ENCODE data around the gene PLEKHO2.

PLEKHO2 gene

DNA sequence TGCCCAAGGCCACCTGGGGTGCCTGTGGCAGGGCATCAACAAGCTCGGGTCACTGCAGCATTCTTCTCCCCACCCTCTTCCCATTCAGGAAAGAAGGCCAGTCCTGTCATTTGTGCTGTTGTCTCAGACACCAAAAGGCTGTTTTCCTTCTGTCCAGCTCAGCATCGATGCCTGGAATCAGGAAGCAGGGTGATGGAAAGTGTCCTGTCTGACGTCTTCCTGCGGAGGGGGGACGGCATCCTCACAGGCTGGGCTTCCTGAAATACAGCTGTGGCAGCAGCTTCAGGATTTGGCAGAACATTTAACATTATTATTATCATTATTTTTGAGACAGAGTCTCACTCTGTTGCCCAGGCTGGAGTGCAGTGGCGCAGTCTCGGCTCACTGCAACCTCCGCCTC lies 37.0 kb downstream of the PLEKHO2 start:
- TF ChIP-seq ZNF274 (IDR thresholded peaks at IDR 0.05; ENCODE audit: low read depth, low read length) = no peak
- H3K4me3 ChIP-seq (ENCODE audit: low read length) = no peak overlapping the region

DNA sequence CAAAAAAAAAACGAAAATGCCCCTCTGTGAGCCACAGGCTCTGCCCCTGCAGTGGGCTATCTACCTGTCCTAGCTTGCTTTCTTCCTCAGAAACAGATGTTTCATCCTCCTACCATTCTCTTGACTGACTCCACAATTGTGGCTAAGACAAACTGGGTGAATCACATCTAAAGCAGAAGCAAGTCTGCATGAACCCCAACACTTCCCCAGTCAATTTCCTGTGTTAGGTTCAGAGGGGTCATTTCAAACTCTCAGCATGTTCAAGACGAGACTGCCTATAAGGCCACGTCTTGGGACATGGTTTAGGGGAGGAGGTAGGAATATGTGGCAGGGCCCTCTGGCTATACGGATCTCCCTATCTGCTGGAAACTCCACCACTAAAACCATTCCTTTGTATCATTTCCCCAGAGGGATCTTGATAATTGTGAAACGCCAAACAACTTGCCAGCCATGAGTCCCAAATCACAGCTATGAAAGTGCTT lies 41.4 kb downstream of the PLEKHO2 start:
- TF ChIP-seq ZNF274 (IDR thresholded peaks at IDR 0.05; ENCODE audit: low read depth, low read length) = no peak

DNA sequence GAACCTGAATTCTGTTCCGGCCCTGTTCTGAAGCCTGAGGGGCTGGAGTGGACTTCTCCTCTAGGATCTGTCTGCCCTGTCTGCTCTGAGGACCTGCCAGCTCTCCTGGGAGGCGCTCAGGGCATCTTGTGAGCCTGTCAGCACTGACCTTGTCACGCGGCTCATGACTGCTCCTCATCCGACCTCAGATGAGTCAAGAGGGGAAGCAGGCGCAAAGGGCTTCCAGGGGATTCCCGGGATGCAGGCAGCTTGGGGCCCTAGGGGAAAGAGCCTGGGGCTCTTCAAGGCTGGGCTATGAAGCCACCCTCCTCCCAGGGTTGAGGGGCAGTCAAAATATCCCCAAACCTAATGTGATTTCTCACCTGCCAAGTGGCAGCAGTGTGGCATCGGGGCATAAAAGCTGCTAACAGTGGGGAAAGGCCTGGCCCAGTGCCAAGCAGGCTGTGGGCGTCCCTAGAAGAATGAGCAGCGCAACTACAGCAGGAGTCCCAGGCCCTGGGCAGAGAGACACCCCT lies 42.3 kb downstream of the PLEKHO2 start:
- TF ChIP-seq ZNF274 (IDR thresholded peaks at IDR 0.05; ENCODE audit: low read depth, low read length) = no peak

More for the DNA sequence above, 41.4 kb downstream of the PLEKHO2 start:
- H3K4me3 ChIP-seq (ENCODE audit: low read length) = no peak overlapping the region

DNA sequence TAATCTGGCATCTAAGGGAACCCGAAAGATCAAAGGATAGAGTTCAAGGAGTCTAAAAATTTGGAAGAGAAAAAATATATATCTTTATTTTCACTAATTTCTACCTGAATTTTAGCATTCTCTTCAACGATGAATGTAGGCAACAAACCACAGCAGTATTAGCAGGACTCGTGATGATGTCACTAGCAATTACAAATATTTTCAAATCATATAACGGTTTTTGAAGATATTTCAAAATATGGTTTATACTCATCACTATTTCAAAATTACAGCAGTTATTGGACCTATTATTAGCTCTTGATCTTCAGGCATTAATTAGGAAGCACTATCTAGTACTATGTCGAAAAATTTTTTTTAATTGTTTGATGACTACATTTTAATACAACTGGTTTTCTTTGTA lies 43.0 kb downstream of the PLEKHO2 start:
- TF ChIP-seq ZNF274 (IDR thresholded peaks at IDR 0.05; ENCODE audit: low read depth, low read length) = no peak
- H3K4me3 ChIP-seq (ENCODE audit: low read length) = no peak overlapping the region

More for the DNA sequence above, 42.3 kb downstream of the PLEKHO2 start:
- H3K4me3 ChIP-seq (ENCODE audit: low read length) = no peak overlapping the region

DNA sequence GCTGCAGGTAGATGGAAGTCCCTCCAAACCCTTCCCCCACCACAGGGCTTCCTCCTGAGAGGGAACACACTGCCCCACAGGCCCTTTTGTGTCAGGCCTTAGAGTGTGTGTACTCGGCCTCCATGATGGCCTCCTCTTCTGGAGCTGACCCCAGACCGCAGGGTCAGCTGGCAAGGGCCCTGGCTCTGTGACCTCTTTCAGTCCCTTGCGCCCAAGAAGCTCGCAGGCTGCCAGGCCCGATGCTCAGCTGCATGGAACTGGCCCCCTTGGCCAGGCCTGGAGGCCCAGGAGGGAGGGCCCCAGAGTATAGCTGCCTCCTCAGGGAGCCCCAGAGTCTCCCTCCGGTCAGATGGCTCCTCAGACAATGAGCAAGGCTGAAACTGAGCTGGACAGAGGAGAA lies 46.6 kb downstream of the PLEKHO2 start:
- H3K4me3 ChIP-seq (ENCODE audit: low read length) = no peak overlapping the region
- no peak for TF ChIP-seq ZNF274 (IDR thresholded peaks at IDR 0.05; ENCODE audit: low read depth, low read length)

DNA sequence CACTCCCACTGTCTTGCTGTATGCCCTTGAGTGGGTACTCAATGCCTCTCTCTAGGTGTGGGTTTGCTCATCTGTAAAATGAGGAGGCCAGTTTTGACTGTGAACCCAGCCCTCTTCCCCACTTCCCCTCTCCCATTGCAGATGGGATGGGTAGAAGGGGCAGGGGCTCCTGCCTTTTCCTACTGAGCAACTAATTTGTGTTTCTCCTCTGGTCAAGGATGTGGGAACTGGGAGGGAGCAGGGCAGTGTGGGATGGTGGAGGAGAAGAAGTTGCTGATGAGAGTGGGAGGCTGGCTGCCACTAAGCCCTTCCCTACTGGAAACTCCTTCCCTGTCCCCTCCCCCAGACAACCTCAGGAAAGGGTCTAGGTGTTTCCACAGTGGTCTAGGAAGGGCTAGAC lies 49.8 kb downstream of the PLEKHO2 start:
- peak overlapping the region; percentile 18; the same call in 1 of the 2 replicates for H3K4me3 ChIP-seq (ENCODE audit: low read length)
- TF ChIP-seq ZNF274 (IDR thresholded peaks at IDR 0.05; ENCODE audit: low read depth, low read length) = no peak

DNA sequence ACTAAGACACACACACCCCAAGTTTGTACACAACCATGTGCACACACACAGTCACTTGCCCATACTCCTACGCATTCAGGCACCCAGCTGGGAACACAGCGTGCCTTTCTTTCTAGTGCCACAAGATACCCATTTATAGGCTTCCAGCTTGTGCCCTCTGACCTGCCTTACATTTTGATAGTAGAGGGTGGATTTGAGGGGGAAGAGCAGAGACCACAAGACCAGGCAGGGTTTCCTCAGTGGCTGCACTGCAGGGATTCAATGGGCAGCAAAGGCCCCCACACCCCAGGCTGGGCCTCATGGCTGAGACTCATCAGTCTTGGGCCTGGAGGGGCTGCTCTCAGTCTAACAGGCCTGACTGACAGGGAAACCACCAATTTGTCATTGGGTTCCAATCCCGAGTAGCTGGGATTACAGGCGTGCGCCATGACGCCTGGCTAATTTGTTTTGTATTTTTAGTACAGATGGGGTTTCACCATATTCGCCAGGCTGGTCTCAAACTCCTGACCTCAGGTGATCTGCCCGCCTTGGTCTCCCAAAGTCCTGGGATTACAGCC lies 51.2 kb downstream of the PLEKHO2 start:
- no peak for TF ChIP-seq ZNF274 (IDR thresholded peaks at IDR 0.05; ENCODE audit: low read depth, low read length)
- peak overlapping the region; percentile 27; the same call in 1 of the 2 replicates for H3K4me3 ChIP-seq (ENCODE audit: low read length)

DNA sequence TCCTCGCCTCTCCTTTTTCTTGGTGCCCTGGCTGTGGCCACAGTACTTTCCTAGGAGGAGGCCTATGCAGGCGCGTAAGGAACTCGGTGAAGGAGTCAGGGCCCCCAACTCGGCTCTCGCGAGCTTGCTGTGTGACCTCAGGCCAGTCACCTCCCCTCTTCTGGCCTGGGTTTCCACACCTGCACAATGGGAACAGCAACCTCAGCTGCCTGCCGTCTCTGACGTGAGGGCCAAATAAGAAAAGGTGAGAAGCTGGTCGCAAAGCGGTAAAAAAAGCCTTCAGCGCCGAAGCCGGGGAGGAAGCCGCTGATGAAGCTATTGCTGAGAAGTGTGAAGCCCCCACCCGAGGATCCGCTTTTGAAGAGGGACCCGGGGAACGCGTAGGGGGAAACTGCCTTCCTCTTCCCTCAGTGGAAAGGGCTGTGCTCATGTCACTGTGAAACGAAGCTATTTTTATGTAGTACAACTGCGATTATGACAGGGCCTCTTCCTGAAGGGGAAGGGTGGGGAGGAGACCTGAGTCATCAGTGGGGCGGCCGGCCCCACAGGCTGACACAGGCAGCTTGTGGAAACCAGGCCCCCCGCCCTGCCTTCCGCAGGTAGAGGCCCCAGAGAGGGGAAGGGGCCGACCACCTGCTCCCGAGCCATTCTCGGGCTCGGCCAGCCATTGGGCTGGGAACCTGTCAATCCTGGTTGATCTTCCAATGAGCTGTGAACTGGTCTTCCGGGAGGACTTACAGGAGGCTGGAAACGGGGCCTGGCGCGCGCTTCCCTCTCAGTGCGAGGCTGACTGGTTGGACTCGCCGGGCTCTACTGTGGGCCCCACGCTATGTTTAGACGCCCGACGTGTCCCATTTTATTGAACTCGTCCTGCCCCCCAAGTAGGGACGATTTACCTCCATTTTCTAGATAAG lies 52.0 kb downstream of the PLEKHO2 start:
- TF ChIP-seq ZNF274 (IDR thresholded peaks at IDR 0.05; ENCODE audit: low read depth, low read length) = no peak
- peak overlapping the region; percentile 64; the same call in 1 of the 2 replicates for H3K4me3 ChIP-seq (ENCODE audit: low read length)

DNA sequence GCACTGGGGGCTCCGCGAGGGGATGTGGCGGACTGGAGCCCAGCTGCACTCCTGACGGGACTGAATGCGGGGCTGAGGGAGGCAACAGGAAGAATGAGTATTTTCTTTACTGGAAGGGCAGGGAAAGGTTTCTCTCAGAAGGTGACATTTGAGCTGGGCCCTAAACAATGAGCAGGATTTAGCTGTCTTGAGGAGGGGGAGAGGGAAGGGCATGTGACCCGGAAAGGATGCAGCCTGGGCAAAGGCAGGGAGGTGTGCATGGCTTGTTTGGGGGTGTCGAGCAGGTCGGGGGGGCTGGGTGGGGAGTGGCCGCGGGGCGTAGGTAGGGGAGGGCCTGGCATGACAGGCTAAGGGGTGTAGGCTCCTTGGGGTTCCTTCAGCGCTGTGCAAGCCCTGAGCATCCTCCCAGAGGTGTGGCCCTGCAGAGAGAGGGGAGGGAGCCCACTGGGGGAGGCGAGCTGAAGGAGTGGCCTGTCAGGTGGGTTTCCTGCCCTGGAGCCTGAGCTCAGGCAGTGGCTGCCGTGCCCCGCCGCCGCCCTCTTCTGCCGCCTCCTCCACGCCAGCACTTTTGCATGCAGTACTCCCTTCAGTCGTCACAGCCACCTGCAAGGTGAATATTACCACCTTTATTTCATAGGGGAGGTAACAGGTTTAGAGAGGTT lies 52.8 kb downstream of the PLEKHO2 start:
- TF ChIP-seq ZNF274 (IDR thresholded peaks at IDR 0.05; ENCODE audit: low read depth, low read length) = no peak
- peak overlapping the region; percentile 69; the same call in 1 of the 2 replicates for H3K4me3 ChIP-seq (ENCODE audit: low read length)

DNA sequence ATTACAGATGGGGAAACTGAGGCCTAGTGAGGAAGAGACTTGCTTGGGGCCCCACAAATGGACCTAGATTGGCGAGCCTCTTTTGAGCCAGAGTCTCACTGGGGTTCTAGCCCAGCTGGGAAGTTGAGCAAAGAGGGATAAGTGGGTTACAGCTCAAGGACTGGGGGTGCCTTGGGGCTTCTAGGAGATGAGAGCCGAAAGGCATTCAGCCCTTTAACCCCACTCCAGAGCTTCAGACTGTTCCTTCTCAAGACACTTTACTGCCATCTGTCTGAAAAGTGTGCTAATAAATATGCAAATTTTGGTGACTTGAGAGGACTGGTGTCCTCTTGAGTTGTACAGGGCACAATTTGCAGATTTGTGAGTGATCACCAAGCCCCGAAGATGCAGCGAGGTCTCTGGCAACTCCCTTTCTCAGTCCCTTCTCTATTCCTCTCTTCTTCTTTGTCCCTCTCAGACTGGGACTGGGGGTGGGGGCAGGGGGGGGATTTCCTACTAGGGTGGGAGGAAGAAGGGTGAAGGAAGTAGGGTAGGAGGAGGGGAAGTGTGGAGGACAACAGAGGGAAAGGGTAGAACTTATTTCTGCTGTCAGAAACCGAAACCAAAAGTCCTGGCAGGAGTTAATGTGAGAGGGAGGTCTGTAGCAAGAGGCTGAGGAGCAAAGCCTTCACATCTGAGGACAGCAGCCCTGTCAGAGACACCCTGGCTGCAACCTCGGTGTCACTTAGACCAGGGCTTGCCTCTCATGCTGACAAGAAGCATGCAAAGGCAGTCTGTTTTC lies 53.8 kb downstream of the PLEKHO2 start:
- peak overlapping the region; percentile 69; the same call in 1 of the 2 replicates for H3K4me3 ChIP-seq (ENCODE audit: low read length)
- TF ChIP-seq ZNF274 (IDR thresholded peaks at IDR 0.05; ENCODE audit: low read depth, low read length) = no peak

DNA sequence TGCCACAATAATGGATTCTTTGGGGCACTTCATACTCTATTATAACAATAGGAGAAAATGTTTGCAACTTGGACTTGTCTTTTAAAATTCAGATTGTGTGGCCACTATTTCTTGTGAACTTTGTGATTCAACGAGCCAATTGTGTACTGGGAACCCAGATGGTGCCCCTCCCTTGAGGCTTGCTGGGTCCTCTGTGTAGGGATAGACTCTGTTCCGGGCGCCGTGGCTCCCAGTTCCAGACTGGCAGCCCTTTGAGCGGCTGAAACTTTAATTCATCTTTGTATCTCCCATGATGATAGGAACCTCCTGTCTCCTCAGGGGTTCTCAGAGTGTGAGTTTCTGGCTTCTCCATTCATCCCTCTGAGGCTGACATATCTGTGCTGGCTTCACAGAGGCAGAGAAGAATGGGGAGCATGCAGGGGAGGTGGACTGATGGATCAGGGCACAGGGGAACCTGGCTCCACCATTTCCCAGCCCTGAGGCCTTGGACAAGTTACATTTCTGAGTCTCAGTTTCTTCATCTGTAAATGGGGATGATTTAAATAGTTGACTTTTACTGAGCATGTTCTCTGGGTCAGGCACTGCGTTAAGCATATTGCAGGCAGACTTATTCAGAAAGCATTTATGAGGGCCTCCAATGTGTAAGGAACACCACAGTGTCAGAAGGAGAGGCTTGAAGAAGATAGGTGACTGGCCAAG lies 54.8 kb downstream of the PLEKHO2 start:
- TF ChIP-seq ZNF274 (IDR thresholded peaks at IDR 0.05; ENCODE audit: low read depth, low read length) = no peak
- no peak overlapping the region; the same call in 1 of the 2 replicates for H3K4me3 ChIP-seq (ENCODE audit: low read length)

DNA sequence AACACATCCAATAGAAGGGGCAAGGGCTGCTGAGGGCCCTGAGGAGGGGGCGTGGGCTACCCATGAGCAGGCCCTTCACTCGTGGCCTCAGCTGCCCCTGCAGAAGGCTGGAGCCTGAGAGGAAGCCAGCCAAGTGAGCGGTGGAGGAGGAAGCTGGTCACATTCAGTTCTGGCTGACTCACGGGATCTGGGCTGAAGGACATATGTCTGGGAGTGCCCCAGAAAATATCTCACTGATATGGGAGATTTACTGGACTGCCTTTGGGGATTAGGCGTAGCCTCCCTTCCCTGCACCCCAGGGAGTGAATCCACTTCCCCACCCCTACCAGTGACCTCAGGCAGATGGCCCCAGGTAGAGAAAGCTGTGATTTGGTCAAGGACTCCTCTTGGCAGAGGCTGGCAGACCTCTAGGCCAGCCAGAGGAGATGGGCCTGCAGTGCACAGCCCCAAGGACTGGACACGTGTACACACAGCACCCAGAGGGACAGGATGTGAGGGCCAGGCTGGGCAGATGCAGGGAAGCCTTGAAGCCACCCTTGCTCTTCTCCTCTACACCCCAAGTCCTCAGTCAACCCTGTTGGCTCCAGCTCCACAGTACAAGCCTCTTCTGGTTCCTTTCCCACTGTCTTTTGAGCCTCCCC lies 55.8 kb downstream of the PLEKHO2 start:
- H3K4me3 ChIP-seq (ENCODE audit: low read length) = no peak overlapping the region
- no peak for TF ChIP-seq ZNF274 (IDR thresholded peaks at IDR 0.05; ENCODE audit: low read depth, low read length)

All from GM08714 (cell line).